NCI-H345 treated with DMSO at 0.1 percent for 48 hours (cell line): Measurements from ENCODE around the gene ZNF350.
"Not testable (repeated sequence)": the region's sequence is repeated elsewhere in the genome, so short reads cannot be mapped to it uniquely, and the experiment has no call there.

Experiments
- DNase-seq: peaks from one replicate; lab custom pipeline; 2025; ENCODE audit not compliant: unreplicated experiment; lab: John Stamatoyannopoulos, UW

ZNF350 gene

DNA sequence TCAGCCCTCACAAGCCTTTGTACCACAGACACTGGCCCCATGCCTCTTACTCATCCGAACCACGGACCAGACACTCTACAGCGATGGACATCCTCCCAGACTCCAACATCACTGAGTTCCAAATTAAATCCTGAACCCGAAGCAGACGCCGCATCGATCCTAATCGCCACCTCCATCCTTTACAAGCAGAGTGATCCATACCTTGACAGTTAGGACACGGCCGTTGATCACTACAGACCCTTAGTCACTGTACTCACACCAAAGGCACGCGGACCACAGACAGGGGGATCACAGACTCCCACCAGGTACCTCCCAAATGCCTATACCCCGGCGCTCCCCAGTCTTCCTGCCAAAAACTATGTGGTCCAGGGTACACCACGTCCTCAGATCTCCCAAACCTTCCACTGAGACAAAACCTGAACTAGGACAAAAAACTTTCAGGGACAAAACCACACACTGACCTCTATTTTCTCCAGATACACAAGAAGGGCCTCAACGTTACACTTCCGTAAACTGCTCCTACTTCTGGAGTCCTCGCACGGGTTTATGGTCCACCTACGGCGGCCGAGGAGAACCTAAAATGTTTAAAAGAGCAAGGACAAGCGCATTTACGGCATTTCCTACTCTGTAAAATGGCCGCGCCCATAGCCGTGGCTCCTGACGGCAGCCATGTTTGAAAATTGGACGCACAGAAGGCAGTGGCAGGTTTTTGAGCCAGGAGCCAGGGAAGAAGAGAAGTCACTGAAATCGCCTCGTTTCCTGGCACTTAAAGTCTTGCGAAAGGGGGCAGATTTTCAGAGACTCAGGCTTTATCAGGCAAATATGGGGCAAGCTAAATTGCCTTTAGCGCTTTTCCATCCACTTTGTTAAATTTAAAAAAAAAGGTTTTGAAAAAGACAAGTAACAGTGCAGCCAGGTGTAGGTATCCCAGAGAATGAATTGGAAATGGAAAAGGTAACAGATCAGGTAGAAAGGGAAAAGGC lies at the start of gene ZNF350:
Gene ZNF350 (minus strand): TSS at position 532 of the 983 bp plus-strand sequence. CDS start 12,480 bp downstream, outside the sequence.
- DNase-seq: peak; percentile 66

GRCh38 chr19:52034051-52034728 lies 47.5 kb upstream of the ZNF350 start:
- no peak for DNase-seq

DNA sequence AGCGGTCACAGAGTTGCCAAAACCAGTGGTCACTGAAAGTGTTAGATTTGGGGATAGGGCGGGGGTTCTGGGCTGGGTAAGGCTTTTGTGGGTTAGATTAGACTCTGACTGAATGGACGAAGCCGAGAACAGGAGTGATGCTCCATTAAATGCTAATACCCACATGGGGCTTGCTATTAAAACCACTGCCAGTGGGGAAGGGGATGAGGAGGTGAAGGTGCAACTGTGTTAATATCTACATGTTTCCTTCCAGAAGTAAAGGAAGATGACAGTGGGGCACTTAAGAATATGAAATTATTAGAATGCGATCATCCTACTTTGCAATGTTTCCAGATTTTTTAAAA lies 42.1 kb upstream of the ZNF350 start:
- no peak for DNase-seq

DNA sequence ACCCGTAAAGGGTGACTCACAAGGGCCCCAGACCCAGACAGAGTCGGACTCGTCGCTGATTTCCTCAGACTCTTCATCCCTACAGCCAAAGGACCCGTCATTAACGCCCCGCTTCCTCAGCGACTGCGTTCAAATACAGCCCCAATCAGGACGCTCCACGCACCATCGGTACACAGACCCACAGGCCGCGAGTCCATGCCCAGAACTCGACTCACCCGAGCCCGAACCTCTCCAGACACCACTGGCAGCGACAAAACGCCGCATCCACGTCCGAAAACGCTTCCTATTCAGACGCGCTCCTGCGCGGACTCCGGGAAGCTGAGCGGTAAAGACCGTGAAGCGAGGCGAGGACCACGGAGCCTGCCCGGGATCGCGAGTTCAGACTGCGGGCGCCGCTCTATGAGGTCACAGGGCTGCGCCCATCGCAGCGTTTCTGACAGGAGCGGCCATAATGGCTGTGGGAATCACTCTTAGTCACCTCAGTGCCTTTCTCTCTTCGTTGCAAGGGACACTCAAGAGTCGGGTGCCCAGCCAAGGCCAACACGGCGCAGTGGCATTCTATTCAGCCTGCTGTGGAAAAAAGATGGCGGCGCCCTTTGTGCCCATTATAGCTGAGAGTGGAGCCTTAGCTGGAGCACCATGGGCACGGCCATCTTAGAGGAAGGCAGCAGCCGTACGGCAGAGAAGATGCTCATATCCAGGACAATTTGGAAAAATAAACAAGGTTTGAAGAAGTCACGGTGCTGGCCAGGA lies 41.6 kb upstream of the ZNF350 start, which contains the start of gene ZNF614:
Gene ZNF614 (minus strand): TSS at position 353 of the 753 bp plus-strand sequence. CDS start 2,634 bp downstream, outside the sequence.
- DNase-seq: peak; percentile 58

- not testable (repeated sequence) for DNase-seq
These were observed 39.8 kb upstream of the ZNF350 start for GRCh38 chr19:52026255-52026990.

GRCh38 chr19:52024478-52024877 lies 37.8 kb upstream of the ZNF350 start:
- DNase-seq: not testable (repeated sequence)

DNA sequence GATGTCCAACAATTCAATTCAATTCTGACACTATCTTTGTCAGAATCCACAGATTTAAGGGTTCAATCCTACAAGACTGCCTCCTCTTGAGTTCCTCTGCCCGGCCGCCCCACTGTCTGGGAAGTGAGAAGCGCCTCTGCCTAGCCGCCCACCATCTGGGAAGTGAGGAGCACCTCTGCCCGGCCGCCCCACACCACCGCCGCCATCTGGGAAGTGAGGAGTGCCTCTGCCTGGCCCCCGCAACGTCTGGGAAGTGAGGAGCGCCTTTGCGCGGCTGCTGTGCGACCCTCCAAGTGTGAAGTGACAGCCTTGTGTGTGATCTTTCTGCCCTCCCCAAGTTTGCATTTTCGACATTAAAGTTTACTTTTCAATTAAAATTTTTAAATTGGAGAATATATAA lies 35.6 kb upstream of the ZNF350 start:
- no peak for DNase-seq

- DNase-seq: no peak
These were observed 33.9 kb upstream of the ZNF350 start for GRCh38 chr19:52020506-52020905.

DNA sequence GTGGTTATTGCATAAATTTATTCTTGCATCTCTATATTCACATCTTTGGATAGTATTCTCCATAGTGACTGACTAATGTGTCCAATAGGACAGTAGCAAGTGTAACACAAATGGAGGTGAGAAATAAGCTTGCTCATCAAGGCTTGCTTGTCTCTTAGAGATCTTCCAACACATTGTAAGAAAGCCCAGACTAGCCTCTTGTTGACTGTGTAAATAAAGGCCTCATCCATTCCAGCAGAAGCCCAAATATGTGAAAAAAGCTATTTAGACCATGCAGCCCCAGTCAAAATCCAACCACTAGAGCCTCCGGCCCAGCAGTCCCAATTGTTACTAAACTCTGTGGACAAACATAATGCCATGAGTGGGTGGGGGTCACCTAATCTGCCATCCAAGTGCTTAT lies 24.0 kb upstream of the ZNF350 start:
- no peak for DNase-seq

DNA sequence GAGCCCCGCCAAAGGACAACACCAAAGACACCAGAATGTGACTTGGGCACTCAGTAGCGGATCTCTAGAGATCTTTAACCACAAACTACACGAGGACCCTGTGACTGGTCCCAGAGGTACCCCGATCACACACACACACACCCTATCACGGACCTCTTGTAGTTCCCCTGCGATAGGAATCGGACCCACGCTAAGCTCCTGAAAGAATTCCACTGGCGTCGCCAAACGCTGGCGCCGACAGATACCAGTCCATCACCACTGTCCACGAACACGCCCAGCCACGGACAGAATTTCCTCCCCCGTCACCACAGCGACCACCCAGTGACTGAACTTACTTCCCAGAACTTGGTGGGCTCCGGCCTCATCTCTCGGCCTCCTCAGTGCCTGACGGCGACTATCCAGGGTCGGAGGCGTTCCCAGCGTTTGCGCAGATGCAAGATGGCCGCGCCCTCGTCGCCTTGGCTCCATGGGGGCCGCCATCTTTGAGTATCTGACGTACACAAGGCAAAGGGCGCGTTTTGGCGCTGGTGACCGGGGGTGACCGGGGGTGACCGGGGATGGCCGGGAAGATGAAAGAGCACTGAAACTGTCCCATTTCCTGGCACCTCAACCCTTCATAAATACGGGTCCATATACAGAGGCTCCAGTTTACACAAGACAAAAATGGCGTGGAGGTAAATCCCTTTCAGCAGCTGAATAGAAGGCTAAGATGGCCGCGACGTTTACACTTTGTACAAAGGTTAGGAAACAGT lies 21.3 kb upstream of the ZNF350 start, which contains the start of gene ZNF615:
Gene ZNF615 (minus strand): TSS at position 406 of the 752 bp plus-strand sequence. CDS start 4,500 bp downstream, outside the sequence.
- peak; percentile 76 for DNase-seq

DNA sequence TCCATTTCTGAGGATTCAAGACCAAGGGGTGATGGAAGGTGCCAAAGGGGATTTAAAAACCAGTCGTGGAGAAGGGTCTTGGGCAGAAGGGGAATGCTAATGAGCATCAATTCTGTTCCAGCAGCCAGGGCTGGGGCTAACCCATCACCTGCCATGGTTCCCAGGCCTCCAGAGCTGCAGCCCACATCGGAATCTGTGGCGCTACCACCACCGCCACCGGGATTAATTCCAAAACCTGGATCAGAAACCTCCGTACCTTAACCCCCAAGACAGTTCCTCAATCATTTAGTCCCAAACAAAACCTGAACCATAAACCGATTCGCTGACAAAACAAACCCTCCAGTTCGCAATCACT lies 20.8 kb upstream of the ZNF350 start:
- no peak for DNase-seq

DNA sequence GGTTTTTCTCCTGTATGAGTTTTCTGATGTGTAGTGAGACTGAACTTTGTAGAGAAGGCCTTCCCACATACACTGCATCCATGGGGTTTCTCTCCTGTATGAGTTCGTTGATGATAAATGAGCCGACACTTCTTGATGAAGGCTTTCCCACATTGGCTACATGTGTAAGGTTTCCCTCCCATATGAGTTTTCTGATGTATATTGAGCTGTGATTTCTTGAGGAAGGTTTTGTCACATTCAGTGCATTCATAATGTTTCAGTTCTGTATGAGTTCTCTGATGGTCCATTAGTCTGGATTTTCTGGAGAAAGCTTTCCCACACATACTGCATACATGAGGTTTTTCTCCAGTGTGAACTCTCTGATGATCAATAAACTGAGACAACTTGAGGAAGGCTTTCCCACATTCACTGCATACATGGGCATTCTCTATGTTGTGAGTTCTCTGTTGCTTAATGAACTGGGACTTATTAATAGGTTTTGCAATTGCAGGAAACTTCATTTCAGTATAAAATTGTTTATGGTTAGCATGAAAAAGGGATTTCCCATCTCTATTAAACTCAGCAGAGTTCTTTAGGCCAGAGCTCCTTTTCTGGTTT lies 7.5 kb upstream of the ZNF350 start:
- no peak for DNase-seq

- no peak for DNase-seq
These were observed 6.8 kb upstream of the ZNF350 start for GRCh38 chr19:51993422-51993821.

DNA sequence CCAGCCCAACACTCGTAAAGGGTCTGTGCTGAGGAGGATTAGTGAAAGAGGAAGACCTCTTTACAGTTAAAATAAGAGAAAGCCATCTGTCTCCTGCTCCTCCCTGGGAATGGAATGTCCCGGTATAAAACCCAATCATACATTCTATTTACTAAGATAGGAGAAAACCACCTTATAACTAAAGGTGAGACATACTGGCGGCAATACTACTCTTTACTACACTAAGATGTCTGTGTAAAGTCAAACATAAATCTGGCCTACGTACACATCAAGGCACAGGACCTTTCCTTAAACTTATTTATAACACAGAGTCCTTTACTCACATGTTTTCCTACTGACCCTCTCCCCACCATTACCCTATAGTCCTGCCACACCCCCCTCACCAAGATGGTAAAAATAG lies 3.3 kb downstream of the ZNF350 start:
- DNase-seq: no peak

GRCh38 chr19:51980926-51981325 lies 5.7 kb downstream of the ZNF350 start:
- not testable (repeated sequence) for DNase-seq

GRCh38 chr19:51980116-51980736 lies 6.4 kb downstream of the ZNF350 start:
- no peak for DNase-seq

DNA sequence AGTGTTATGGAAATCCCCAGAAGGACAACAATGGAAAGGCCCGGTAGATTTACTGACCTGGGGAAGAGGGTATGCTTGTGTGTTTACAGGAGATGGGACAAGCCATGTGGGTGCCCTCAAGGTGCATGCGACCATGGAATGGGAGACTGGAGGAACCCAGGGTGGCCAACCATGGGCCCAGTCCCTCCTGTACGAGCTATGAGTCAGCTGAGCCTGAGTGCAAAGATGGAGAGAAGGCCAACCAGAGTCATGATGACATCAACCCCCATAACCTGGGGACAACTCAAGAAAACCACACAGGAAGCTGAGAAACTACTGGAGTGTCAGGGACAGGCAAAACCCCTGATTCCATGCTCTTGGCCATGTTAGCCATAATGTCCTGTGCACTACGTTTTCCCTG lies 7.8 kb downstream of the ZNF350 start:
- DNase-seq: no peak

- no peak for DNase-seq
These were observed 9.3 kb downstream of the ZNF350 start for GRCh38 chr19:51977346-51977745.

GRCh38 chr19:51976852-51977251 lies 9.8 kb downstream of the ZNF350 start:
- no peak for DNase-seq
